ENCODE results near the gene EPX. TPM values are rescaled to one million over a fixed set of nuclear protein-coding genes. Genes with fewer than 3 reads are reported as not detected.

The EPX gene
- total and polyA plus RNA-seq, 3 donors from 2014 or later, result not detected

DNA sequence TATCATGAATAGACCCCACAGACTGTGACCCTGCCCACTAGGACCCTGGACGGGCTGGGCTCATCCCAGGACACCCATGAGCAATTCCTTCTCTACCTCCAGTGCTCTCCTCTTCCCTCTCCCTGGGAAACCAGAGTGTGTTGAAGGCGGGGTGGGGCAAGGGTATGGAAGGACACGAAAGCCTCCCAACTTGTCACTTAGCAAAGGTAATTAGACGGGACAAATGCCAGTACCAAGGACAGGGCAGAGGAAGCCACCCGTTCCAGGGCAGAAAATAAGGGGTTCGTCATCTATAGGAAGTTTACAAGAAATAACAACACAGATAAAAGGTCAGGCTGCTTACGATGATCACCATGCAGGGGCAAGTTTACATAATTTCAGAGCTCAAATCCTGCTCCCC is 4.9 kb upstream of the EPX start:
- Histone ChIP-seq H3K36me3 (ENCODE audit: low read depth, missing control alignments) (no peaks in the 10 kb centered on the region), H3K27ac (no peak overlapping the region), H3K27me3 (no peaks in the 10 kb centered on the region), H3K9me3 (no peaks in the 10 kb centered on the region), H3K4me1 (no peaks in the 10 kb centered on the region), H3K4me3 (no peak overlapping the region)
- no peak for DNase-seq
- TF ChIP-seq, protein P1, sequence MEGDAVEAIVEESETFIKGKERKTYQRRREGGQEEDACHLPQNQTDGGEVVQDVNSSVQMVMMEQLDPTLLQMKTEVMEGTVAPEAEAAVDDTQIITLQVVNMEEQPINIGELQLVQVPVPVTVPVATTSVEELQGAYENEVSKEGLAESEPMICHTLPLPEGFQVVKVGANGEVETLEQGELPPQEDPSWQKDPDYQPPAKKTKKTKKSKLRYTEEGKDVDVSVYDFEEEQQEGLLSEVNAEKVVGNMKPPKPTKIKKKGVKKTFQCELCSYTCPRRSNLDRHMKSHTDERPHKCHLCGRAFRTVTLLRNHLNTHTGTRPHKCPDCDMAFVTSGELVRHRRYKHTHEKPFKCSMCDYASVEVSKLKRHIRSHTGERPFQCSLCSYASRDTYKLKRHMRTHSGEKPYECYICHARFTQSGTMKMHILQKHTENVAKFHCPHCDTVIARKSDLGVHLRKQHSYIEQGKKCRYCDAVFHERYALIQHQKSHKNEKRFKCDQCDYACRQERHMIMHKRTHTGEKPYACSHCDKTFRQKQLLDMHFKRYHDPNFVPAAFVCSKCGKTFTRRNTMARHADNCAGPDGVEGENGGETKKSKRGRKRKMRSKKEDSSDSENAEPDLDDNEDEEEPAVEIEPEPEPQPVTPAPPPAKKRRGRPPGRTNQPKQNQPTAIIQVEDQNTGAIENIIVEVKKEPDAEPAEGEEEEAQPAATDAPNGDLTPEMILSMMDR (IDR thresholded peaks at IDR 0.05), result no peak
- no peak for TF ChIP-seq POLR2A (IDR thresholded peaks at IDR 0.05)
- WGBS, 2 donors, result 45 to 58% methylated on average over 7 of the region's 7 CpGs
- intact Hi-C loops (cut with DNase I; ENCODE audit: low total_unique reads), result no loop called here

DNA sequence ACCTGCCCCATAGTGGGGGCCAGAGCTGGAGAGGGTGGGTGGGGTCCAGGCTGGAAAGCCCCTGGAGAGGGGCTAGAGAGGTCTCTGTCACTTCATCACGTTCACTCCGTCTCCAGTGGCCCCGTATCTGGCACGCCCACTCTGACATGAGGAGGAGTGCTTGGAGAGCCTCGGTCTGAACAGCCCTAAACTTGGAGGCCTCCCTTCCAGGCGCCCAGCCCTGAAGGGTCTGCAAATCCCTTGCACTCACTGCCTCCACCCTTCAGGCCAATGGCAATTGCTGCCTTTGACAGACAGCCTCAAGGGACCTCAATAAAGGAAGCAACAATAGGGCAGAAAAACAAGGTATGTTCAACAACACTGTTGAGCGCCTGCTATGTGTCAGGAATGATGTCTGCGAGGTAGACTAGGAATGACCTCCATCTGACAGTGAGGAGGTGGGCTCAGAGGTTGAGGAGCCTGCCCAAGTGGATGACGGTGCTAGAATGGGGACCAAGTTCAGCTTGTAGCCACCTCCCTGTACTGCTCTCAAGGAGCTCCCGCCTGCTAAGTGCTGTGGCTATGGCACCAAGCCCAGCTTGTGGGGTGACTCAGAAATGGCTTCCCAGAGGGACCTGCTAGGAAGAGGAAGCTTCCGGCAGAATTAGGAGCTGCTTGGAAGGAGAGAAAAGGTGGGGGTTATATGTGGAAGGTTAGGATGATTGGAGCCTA is 2.9 kb upstream of the EPX start:
- Histone ChIP-seq H3K27me3 (no peaks in the 10 kb centered on the region), H3K4me3 (no peak overlapping the region), H3K27ac (no peak overlapping the region), H3K4me1 (no peaks in the 10 kb centered on the region), H3K36me3 (ENCODE audit: low read depth, missing control alignments) (no peaks in the 10 kb centered on the region), H3K9me3 (no peaks in the 10 kb centered on the region)
- intact Hi-C loops (cut with DNase I; ENCODE audit: low total_unique reads), result no loop called here
- TF ChIP-seq, protein P1 (IDR thresholded peaks at IDR 0.05), result no peak
- TF ChIP-seq POLR2A (IDR thresholded peaks at IDR 0.05), result no peak
- no peak for DNase-seq
- 58 to 60% methylated on average over 6 to 11 of the region's 11 CpGs for WGBS, 2 donors

DNA sequence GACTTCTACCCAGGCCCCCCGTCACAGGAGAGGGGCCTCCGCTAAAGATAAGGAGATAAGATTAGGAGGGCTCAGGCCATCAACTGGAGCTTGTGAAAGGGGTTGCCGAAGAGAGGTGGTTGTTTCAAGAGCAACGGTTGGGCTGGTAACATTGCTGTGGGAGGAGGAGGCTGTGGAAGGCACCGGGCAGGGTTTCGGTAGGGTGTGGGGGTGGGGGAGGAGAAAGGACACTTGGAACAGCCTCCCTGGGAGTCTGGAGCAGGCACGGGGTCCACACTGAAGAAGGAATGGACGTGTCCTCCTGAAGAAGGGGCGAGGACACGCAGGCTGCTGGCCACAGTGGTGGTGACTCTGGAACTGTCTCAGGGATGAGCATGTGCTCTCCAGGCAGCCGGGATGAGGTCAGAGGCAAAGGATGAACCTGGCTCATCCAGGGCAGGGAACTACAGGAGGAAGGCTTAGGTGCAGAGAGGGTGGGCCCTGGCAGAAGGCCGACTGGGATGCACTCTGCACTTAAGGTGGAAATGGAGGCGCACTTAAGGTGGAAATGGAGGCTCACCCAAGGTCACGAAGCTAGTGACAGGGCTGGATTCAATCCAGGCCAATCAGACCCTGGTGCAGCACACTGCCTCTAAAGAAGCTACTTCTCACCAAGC is 1.2 kb upstream of the EPX start:
- TF ChIP-seq, protein P1 (IDR thresholded peaks at IDR 0.05), result no peak
- TF ChIP-seq POLR2A (IDR thresholded peaks at IDR 0.05), result no peak
- no peaks in the 10 kb centered on the region for H3K4me1 ChIP-seq
- no peak overlapping the region for H3K4me3 ChIP-seq
- intact Hi-C loops (cut with DNase I; ENCODE audit: low total_unique reads), result no loop called here
- H3K27ac ChIP-seq, result no peak overlapping the region
- no peaks in the 10 kb centered on the region for H3K36me3 ChIP-seq (ENCODE audit: low read depth, missing control alignments)
- no peak for DNase-seq
- WGBS, 2 donors, result 36 to 41% methylated on average over 14 of the region's 14 CpGs
- no peaks in the 10 kb centered on the region for H3K9me3 ChIP-seq
- no peaks in the 10 kb centered on the region for H3K27me3 ChIP-seq

DNA sequence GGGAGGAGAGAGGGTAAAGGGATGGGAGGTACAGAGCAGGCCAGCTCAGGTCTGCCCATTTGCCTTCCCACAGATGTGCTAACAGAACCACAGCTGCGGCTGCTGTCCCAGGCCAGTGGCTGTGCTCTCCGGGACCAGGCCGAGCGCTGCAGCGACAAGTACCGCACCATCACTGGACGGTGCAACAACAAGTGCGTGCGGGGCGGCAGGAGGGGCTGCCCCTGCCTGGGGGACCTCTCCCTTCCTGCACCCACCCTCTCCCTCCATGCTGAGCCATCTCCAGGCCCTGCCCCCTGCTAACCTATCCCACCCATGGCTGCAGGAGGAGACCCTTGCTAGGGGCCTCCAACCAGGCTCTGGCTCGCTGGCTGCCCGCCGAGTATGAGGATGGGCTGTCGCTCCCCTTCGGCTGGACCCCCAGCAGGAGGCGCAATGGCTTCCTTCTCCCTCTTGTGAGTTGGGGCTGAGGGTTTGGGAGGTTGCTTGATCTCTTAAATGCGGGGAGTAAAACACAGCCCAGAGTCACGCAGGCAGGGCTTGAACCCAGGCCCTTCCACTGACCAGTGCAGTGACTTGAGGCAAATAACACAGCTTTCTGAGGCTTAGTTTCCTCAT is 1.2 kb downstream of the EPX start:
- WGBS, 2 donors, result 66 to 84% methylated on average over 13 to 18 of the region's 18 CpGs
- no peaks in the 10 kb centered on the region for H3K27me3 ChIP-seq

More for the DNA sequence above, 1.2 kb downstream of the EPX start:
- no peak overlapping the region for H3K4me3 ChIP-seq
- intact Hi-C loops (cut with DNase I; ENCODE audit: low total_unique reads), result no loop called here
- H3K4me1 ChIP-seq, result no peaks in the 10 kb centered on the region
- TF ChIP-seq POLR2A (IDR thresholded peaks at IDR 0.05), result no peak
- TF ChIP-seq, protein P1 (IDR thresholded peaks at IDR 0.05), result no peak
- DNase-seq, result no peak
- H3K36me3 ChIP-seq (ENCODE audit: low read depth, missing control alignments), result no peaks in the 10 kb centered on the region
- no peak overlapping the region for H3K27ac ChIP-seq
- H3K9me3 ChIP-seq, result no peaks in the 10 kb centered on the region
